ENCODE data around the gene NSD2.

NSD2 gene

DNA sequence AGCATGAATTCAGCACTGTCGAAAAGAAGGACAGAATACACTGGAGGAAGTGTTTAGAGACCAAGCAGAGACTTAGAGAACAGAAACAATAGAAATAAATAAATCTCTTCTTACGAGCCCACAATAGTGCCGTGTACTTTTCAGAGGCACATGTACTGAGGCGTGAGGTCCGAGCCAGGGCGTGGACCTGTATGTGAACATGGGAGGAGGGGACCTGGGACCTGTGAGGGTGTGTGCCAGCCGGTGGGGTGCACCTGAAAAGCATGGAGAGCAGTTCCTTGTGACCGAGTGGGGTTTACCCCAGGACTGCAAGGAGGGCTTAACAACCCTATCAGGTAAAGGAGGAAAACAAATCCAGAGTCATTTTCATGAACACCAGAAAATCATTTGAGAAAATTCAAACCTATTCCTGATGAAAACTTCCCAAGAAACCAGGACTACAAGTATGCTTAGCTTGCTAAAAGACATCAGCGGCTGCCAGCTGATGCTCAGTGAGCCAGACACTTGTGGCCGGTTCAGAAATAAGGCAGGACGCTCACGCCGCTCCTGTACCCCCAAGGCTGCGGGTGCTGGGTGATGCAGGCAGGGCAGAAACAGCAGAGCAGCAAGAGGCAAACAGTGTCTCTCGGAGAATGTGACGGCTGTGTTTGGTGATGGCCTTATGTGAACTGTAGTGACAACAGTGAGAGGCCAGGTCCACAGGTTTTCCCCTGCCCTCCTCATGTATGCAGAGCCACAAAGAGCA is 100.4 kb downstream of the NSD2 start:
- no peak for DNase-seq (ENCODE audit: low spot score)

DNA sequence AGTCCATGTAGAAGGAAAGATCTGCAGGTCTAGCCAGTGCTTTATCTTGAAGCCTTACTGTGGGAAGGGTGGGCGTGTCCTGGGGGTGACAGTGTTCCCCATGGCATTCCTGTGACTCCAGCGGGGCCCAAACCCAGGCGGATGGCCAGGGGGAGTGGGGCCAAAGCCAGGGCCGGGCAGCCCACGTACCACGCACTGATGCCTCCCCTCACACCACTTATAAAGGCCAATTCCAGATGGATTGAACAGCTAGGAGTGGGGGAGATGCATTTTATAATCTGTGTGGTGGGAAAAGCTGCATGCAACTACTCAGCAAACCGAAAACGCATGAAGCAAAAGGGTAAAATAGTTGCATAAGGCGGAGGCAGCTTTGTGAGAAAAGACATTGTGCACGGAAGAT is 101.2 kb downstream of the NSD2 start:
- no peak for DNase-seq (ENCODE audit: low spot score)

DNA sequence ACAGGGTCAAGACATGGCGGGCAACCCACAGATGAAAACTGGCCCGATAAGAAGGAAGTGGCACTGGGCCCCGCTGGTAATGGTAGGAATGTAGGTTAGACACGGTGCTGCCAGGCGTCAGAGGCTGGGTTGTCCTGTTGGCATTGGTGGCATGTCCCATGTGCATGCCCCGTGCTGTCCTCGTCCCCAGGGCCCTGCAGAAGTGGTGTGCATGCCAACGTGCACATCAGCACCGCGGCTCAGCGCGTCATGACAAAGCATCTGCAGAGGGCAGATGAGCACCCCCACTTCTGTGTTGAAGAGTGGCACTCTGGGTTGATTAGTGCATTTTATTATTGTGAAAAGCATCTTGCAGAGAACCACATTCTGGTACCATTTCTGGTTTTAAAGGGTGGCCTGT is 102.0 kb downstream of the NSD2 start:
- no peak for DNase-seq (ENCODE audit: low spot score)

DNA sequence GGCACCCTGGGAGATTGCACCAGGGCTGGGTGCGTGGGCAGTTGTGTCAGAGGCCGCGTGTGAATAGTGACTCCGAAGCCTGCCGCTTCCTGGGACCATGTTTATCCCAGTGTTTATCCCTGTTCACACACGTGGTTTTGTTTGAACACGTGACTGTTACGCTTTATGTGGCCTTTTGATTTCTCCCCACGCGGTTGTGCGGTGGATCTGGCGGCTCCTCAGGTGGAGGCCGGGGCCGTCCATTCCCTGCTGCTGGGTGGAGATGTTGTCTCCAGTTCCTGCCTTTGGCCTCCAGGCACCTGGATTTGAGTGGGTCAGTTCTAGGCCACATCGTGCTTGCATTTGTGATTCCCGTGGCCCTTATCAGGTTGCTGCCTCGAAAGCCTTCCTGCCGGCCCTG is 102.5 kb downstream of the NSD2 start:
- DNase-seq (ENCODE audit: low spot score) = no peak

DNA sequence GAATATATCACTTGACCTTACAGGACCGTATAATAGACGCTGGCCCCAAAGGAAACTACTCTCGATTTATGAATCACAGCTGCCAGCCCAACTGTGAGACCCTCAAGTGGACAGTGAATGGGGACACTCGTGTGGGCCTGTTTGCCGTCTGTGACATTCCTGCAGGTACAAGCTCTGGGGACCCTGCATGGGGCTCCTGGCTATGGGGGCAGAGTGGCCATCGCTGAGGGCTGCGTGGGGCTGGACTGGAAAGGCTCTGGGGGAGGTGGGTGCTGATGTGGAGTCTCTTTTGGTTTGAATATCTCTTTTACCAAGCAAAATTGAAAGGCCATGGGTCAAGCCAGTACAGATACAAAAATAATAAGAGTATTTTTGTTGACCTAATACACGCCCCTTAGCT is 103.6 kb downstream of the NSD2 start:
- no peak for DNase-seq (ENCODE audit: low spot score)

DNA sequence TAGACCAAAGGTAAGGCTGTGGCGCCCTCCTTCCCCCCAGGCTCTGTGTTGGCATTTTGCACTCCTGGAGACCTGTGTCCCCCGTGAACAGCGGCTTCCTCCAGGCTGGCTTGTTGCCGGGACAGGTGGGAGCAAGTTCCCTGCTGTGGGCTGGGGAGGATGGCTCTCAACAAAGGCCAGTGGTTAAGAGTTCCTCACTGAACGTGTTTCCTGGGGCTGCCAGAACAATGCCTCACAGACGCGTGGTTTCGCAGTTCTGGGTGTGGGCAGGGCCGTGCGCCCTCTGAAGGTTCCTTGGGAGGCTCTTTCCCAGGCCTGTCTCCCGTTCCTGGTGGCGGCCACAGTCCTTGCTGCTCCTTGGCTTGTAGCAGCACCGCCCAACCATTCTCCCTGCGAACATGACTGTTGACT is 104.2 kb downstream of the NSD2 start:
- DNase-seq (ENCODE audit: low spot score) = no peak

DNA sequence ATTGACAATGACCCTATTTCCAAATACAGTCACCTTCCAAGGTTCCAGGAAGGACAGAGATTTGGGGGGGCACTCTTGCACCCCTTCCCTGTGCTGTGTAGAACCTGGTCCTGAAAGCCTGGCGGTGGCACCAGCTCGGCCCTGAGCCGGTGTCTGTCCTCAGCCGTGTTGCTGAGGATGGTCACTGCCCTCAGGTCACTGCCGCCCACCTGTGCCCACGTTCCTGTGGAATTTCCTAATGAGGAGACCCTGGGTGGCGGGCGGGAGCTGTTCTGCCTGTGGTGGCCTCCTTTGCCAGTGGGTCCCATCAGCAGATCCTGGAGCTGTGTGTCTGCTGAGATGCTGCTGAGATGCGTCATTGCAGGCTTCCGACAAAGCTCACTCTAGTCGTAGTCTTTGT is 104.7 kb downstream of the NSD2 start:
- DNase-seq (ENCODE audit: low spot score) = no peak

DNA sequence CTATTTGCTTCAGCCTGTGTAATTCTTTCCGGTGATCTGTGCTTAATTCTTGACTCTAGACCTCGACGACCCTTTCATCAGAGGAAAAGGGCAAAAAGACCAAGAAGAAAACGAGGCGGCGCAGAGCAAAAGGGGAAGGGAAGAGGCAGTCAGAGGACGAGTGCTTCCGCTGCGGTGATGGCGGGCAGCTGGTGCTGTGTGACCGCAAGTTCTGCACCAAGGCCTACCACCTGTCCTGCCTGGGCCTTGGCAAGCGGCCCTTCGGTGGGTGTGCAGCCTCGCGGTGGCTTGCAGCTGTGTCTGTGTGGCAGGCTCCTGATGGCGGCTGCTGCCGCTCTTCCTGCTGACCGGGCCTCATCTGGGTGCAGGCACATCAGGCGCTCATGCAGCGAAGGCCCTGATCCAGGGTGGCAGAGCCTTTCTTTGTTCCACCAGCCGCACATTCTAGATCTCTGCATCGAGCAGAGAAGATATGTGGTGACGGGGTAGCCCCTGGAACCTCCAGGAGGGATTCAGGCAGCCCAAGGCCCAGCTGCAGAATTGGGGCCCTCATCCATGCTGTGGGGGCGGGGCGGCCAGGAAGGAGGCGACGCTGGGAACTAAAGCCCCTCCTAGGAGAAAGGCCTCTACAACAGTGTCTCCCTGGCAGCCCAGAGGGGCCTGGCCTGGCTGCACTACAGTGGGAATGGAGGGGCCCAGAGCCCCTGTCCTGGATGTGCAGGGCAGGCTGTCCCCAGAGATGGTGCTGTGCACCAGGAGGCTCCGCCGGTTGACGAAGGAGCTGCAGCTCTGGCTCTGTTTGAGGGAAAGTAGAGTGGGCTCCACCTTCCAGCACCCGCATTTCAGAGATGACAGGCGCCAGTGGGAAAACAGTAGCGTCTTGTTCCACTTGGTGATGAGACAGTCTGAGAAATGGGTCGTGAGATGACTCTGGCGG is 105.5 kb downstream of the NSD2 start:
- no peak for DNase-seq (ENCODE audit: low spot score)

DNA sequence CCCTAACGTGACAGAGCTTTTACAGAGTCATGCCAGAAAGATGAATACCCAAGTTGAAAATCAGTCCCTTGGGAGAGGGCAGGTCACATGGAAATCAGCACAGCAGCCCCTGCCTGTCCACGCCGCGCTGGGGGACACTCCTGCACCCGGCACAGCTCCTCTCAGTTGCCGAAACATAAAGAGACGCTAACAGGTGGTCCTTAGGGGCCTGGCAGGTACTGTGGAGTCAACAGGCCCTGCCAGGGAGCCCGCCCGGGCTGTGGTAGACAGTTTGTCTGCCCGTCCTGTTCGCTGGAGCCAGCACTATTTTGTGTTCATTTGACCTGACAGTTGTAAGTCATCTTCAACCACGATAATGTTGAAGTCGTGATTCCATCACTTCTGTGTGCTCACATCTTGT is 107.0 kb downstream of the NSD2 start:
- no peak for DNase-seq (ENCODE audit: low spot score)

DNA sequence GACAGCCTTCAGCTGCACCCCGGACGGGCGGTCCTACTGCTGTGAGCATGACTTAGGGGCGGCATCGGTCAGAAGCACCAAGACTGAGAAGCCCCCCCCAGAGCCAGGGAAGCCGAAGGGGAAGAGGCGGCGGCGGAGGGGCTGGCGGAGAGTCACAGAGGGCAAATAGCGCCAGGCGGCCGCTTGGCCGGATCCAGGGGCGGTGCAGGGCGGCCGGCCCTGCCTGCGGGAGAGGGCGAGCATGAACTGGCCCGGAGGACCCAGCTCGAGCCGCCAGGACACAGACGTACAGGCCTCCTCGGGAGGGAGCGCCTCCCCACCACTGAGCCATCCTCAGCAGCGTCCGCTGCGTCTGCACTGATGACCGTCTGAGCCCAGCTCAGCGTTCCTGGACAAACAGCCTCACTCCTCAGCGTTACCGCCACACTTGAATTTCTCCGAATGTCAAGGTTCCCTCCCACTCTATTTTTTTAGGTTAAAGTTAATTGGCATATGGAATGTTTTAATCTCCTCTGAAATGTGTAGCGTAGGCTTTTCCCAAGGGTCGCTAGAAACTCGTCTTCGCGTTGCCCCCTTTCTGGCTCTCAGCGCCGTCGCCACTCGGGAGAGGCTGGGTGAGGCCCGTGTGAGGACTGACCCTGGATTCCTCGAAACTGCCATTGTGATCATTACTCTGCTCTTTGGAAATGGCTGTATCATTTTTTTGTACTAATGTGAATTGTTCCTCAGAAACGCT is 107.7 kb downstream of the NSD2 start:
- no peak for DNase-seq (ENCODE audit: low spot score)

DNA sequence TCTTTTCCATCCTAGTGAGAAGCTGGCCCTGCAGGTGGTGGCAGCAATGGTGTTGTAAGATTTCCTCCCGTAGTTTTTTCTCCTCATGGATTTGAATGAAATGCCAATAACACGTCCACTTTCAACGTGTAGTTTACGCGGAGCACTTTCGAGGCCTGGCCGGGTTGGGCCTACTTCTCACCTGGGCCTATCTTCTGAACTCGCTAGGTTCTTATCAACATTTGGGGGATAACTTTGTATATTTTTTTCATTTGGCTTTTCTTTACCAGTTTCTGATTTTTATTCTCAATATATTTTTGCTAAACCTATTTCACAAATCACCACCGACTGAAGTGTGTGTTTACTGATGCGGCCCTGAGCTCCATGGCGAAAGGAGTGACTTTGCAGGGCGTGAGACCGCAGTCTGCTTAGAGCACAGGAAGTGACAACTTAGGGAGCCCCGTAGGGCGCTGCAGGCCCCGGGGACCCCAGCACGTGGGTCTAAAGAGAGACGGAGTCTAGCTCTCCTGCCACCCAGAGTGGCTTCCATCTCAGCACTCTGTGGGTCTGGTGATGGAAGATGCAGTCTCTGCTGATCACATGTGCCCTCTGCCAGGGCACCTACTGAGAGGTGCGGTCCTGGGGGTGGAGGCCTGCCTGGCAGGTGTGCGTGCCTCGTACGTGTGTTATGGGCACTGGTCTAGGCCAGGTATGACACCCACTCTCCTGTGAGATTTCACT is 108.4 kb downstream of the NSD2 start:
- DNase-seq (ENCODE audit: low spot score) = no peak

DNA sequence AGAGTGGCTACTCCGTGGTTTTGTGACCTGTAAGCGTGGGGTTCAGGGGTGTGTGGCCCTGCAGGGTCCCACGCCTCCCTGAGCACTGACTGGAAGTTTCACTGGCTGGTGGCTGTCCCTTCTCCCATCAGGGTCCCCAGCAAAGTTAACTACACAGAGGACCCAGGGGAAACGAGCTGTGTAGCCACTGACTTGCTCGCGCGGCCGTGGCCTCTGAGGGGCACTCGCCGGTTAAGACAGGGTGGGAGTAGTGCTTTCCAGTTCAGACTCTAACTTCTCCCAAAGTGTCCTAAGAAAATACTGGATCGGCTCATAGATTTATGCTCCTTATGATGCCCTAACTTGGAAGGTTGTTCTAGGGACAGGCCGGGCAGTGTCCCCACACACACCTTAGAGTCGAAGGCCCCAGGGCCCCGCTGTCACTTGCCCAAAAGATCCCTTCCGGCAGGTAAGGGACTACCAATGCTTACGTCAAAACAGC is 109.4 kb downstream of the NSD2 start:
- DNase-seq (ENCODE audit: low spot score) = no peak

DNA sequence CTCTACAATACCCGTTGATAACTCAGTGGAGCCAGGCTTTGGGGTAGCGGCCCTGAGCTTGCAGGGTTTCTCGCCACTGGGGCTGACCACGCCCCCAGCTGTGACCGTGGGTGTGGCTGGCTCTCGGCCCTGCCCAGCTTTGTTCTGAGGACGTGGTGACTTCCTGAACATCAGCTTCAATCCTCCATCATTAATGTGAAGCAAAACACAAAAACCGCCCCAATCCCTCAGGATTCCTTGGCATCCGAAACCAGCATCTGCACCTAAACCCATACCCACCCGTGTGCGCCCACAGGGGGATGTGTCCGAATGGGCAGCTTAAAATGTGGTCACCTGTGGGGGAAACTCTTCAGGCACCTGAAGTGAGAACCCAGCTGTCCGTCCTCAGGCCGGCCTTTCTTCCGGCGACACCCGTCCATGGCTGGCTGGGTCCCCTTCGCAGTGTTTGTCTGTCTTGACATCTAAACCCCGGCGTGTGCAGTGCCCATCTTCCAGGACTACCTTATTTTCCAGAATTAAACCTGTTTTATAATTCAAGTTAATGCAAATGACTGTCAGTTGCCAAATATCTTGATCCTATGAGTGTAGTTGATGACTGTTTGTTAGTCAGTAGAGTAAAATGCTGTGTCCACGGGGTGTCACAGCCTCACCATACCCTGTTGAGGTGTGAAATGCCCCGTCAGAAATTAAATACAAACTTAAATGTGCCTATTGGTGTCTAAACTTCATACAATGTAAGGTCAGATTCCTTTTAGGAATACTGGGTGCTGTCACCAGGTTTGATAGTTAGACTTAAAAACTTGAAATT is 110.3 kb downstream of the NSD2 start:
- peak; percentile 74 for DNase-seq (ENCODE audit: low spot score)

DNA sequence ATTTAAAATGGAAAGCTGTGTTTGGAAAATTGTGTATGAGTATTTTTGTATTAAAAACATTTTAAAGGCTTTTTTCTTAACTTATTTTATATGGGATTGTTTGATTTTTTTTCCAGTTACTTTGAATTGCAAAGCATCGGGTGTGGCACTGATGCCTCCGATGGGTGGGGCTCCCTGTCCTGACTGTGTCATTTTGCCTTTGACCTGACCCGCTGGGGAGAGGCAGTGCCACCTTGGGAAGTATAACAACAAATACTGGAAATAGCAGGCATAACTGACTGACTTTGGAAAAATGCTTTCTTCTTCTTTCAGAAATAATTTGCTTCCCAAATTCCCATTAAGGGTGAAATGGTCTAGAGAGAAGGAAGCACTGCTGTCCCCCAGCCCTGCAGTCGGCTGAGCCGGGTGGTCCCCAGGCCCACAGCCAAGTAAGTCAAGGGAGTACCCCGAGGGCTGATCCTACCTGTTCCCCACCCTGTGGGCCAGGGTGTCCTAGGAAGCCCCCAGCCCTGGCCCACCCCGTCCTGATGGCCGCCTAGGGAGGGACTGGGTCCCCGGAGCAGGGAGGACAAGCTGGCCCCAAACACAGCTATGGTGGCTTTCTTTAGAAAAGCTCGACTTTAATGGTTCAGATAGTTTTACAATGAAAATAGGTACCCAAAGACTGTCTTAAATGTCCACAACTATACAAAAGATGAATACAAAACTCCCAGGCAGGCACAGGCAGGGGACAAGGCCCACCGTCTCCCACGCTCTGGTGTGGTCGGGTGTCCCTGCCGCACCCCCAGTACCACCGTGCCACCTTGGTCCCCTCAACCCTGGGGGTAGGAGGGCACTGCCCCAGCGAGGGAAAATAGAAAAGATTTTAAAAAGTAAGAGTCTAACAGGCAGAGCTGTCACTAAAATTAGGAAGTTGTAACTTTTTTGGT is 111.2 kb downstream of the NSD2 start:
- DNase-seq (ENCODE audit: low spot score) = no peak

DNA sequence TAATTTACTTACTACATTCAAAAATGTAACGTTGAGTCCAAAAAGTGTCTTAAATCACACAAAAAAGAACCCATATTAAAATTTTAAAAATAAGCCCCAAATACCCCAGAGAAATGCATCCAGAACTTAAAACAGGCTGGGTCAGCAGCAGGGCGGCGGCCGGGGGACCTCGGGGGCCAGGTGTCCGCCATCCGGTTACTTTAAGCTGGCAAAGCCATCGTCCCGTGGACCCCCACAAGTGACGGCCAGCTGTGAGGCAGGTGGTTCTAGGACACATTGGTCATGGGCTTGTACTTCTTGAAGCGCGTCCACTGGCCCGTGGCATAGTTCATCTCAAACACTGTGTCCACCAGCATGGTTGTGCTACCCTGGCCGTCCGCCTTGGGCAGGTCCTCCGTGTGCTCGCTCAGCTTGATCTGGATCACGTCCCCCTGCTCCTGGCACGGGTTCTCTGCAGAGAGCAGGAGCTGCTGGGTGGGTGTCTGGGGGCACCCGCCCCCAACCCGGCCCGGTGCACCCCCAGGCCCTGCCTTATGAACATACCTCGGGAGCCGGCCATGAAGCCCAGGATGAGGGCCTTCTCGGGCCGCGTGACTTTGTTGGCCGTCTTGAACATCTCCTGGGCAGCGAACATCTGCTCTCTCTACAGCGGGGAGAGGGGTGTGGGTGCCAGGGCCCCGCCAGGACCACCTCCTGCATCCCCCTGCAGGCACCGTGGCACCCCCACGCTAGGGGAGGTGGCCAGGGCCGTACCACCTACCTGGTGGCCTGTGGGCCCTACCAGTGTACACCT is 112.1 kb downstream of the NSD2 start:
- DNase-seq (ENCODE audit: low spot score) = no peak

DNA sequence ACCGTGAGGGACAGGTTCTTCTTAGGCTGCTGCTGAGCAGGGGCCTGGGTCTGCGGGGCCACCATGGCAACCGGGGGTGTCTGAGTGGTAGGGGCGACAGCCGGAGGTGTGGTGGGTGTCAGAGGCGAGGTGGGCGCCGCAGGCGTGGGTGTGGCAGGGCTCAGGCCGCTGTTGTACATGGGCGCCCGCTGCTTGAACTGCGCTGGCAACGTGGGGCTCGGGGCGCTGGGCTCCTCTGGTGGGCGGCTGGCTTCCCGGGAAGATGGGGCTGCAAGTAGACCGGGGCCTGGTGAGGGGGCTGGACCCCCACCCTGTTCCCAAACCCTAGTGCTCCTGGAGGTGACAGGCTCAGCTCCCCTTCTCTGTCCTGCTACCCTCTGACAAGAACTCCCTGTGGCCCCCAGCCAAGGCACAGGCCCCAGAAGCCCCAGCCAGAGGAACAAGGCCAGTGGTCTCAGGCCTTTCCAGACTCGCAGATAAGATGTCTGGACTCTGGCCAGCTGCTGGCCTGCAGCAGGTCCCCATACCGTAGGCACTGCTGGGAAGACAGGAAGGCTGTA is 112.7 kb downstream of the NSD2 start:
- no peak for DNase-seq (ENCODE audit: low spot score)

DNA sequence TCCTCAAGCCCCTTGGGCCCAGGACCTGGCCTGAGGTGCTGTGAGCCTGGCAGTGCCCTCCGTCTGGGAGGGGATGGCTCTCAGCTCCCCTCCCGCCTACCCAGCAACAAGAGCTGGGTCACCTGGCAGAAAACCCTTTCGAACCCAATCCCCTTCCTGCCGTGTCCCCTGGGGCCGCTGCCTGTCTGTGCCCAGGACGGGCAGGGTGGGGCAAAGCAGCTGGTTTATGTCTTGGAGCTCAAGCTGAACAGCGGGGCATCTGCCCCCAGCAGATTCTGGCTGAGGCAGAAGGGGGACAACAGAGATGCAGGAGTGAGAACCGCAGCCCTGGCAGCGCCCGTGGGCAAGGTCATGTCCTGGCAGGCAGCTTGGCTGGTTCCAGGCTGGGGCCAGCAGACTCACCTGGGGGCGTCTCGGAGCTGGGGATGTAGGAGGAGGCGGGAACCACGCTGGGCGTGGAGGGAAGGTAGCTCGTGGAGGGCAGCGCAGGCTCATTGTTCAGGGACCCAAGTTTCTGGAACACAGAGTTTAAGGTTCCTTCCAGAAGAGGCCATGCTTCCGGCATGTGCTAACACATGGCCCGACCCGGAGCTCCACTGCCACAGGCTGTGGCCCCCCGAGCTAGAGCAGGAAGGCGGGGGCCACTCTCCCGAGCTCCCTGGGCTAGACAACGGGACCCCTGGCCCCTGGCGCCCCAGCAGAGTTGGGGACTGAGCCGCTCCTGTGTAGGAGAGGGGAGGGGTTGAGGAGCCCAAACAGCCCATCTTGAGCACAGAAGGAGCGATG is 113.4 kb downstream of the NSD2 start:
- DNase-seq (ENCODE audit: low spot score) = no peak

DNA sequence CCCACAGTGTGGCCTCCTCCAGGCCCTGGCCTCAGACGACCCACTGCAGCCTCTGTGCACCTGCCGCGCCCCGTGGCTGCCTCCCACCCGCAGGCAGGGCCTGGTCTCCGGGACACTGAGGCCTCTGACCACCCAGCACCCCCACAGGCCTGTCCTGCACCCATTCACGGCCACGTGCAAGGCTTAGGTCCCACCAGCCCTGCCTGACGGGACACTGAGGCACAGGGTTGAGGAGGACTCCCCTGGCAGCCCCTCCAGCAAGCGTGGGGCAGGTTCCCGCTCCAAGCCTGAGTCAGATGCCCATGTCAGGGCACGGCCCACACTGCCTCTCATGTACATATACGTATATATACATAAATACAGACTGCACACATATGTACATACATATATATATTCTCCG is 114.1 kb downstream of the NSD2 start:
- DNase-seq (ENCODE audit: low spot score) = no peak

All from AG08396 (cell line).